CD4-positive, alpha-beta T cell treated with Interleukin-12 subunit alpha and Interleukin-12 subunit beta, for 1 hour (primary cell): ENCODE measurements around the gene SMPX.
A peak's percentile ranks its signal among the peaks of the same experiment; 100 is the strongest.

ENCODE experiments used
- DNase-seq: peaks from one replicate; pipeline ENCODE4 v3.0.0-alpha.2; 2020

Gene SMPX

GRCh38 chrX:21741869-21742701 lies 15.8 kb downstream of the SMPX start:
- no peak for DNase-seq

GRCh38 chrX:21741364-21741763 lies 16.6 kb downstream of the SMPX start:
- no peak for DNase-seq

DNA sequence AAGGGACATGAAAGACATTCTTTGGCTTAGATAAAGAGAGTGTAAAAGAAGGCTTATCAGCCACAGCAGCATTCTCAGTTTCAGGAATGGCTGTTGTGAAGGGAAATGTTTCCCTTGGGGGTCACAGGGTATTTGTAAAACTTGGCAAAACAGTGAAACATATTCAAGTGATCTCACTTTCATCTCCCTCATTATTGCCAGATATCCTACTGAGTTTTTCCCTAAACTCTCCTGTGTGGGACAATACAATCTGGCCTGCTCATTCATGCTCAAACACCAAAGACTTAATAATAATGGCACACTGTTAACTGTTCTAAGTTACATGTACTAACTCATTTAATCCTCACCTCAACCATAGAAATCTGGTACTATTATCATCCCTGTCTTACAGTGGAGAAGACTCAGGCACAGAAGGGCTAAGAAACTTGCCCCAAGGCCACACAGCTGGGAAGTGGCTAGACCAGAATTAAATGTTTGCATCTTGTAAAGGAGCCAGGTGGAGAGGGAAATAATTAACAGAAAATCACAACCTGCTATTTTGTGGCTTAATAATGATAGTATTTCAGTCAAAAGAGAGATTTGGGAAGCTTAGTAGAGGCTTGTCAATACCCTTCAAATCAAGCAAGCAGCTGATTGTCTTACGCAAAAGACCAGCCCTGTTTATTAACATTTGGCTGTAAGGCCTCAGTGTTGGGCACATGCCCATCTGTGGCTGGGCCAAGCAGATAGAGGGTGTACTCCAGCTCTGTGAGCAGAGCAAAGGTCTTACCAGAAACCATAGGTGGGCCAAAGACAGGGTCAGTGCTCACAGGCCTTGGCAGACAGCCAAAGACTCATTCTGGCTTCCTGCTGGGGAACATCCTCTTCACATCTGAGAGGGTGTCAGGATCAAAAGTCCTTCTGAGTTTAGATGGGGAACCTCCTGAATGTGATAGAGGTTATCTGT lies 17.3 kb downstream of the SMPX start:
- no peak for DNase-seq

DNA sequence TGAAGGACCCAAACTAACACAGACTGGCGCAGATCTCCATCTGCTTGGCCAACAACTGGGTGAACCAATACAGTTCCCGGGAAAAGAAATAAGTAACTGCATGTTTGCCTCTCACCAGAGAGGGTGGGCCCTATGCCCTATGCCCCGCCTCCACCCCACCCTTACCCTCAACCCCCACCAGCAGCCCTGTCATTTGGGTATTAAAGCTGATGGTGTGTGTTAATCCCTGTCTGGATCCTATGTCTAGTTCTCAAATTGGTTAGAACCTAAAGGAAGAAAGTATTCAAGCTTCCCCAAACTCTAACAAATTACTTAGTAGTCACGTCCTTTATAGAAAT lies 19.0 kb downstream of the SMPX start:
- DNase-seq, result no peak

- no peak for DNase-seq
Observed at GRCh38 chrX:21738210-21738949, 19.5 kb downstream of the SMPX start.

DNA sequence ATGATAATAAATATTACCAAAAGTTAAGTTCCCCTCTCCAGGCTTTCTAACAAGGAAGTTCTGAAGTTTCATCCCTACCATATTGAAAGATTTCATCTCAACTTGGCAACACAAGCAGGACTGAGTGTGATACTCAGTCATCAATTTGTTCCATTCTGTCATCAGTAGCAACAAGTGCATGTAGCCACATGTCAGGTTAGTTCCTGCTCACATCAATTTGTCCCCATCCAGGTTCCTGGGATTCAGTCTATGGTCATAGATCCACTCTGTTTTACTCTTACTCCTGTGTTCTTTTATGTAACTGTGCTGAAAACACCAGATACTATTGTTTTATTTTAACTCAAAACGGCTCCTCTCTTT lies 22.2 kb downstream of the SMPX start:
- DNase-seq, result no peak

GRCh38 chrX:21735038-21735767 lies 22.7 kb downstream of the SMPX start:
- no peak for DNase-seq

DNA sequence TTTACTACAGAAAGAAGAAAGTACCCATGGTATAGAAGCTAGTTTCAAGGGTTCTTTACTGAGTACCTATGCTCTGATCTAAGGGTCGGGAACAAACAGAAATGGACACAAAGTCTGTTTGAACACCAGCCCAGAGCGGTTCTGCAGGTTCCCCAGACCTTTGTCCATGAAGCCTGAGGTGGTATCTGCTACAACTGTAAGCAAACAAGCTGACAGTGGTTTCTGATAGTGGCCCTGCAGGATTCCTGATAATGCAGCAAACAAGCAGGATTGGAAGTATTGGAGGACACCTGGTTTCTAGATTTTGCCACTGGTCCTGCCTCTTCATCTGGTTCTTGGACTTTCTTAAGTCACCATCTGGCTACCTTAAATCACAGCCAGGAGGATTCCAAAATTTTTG lies 23.7 kb downstream of the SMPX start:
- DNase-seq, result no peak

DNA sequence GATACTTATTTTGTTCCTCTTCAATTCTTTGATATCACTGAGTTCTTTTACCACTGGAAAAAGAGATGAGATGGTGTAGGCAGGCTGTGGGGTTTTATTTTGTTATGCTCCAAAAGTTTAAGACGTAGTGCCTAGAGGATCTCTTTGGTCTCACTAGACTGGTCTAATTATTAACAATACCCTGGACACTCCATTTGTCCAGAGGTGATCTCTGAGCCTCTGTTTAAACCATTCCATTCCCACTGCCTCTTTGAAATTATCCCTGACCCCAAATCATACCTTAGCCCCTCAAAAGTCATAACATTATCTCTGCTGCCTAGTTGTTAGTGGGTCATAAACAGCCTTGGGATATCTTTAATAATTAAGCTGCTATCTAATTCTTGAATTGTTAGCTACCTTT lies 24.2 kb downstream of the SMPX start:
- no peak for DNase-seq

GRCh38 chrX:21730026-21730425 lies 27.9 kb downstream of the SMPX start:
- no peak for DNase-seq

- no peak for DNase-seq
Observed at GRCh38 chrX:21728276-21728968, 29.5 kb downstream of the SMPX start.

GRCh38 chrX:21725916-21726315 lies 32.0 kb downstream of the SMPX start:
- DNase-seq, result no peak

- DNase-seq, result peak; percentile 1
Observed at GRCh38 chrX:21725496-21725895, 32.4 kb downstream of the SMPX start.

- DNase-seq, result no peak
Observed at GRCh38 chrX:21723814-21724213, 34.1 kb downstream of the SMPX start.

DNA sequence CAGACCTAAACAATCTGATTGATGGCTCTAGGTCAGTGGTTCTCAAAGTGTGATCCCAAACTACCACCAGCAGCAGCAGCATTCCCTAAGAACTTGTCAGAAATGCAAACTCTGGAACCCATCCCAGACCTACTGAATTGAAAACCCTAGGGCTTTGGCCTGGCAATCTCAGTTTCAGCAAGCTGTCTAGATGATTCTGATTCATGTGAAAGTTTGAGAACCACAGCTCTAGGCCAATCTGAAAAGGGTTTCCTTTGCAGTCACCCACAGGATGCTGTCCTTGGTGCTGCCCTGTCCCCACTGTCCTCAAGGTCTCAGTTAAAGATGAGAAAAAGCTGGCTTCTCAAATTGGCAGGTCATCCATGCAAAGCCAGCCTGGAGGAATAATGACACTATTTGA lies 34.8 kb downstream of the SMPX start:
- no peak for DNase-seq

- DNase-seq, result no peak
Observed at GRCh38 chrX:21721195-21721594, 36.7 kb downstream of the SMPX start.

DNA sequence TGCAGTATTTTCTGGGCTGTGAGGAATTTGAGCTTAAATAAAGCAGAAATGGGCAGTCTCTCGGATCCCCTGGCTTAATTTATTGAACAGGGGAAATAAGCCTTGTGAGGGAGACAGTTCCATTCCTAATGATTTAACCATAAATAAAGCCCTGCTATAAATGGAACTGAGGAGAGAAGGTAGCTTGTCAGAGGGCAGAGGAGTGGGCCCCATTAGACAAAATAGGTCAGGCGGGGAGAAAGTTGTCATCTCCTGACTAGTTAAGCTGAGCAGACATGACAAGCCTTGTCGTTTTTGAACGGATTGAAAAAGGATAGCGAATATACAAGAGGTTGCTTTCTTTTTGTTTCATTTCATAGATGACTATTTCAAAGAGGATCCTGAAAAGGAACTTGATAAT lies 39.3 kb downstream of the SMPX start:
- no peak for DNase-seq

DNA sequence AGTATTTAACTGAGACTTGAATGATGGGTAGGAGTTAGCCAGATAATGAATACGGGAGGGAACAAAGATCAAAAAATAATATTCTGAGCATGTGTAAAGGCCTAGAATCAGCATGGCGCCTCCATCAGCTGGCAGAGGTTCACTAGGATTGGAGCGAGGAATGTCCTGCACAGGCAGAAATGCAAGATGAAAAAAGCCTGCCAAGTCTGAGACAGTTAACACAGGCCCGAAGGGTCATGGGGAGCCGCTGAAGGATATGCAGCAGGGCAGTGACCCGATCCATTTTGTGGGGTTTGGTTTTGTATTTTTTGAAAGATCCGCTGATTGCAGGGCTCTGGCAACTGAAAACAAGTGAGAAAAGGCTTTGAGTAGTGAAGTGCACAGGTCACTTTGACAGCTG lies 40.1 kb downstream of the SMPX start:
- no peak for DNase-seq

DNA sequence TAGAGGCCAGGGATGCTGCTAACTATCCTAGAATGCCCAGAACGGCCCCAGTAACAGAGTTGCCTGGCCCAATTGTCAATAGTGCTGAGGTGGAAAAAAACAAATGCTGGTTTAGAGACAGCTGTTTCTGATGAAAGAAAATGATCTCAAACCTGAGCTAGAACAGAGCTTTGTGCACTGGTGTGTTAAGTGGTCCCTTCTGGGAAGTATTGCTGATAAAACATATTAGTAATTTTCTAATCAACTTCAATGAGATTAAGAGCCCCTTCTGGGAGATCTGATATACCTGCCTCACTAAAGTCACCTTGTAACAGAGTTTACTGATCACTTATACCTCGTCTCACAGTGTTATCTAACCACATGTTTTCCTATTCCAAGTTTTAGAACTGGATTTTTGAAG lies 42.1 kb downstream of the SMPX start:
- no peak for DNase-seq

DNA sequence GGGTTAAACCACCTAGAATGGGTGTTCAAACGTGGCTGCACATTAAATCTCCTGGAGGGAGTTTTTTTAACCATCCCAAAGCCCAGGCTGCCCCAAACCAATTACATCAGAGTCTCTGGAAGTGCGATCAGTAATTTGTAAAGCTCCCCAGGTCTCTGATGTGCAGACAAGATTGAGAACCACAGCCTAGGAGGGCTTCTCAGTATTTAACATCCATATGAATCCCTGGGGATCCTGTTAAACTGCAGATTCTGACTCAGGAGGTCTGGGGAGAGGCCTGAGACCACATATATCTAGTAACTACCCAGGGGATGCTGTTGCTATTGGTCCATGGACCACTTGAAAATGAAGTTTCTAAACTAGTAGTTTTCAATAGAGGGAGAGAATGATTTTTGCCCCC lies 42.6 kb downstream of the SMPX start:
- DNase-seq, result no peak

DNA sequence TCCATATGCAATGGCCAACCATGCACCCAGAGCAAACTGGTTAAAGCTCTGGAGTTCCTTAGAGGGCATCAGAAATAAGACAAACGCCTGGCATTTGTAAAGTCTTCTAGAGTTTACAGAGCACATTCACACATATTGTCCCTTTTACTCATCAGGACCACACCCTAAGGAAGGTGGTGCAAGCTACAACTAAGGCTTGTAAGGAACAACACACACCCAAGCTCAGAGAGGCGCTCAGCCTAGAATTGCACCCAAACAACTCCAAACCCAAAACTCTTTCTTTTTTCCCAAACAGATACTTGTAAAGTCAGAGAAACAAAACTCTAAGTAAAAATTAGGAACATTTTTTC lies 46.1 kb downstream of the SMPX start:
- DNase-seq, result no peak

DNA sequence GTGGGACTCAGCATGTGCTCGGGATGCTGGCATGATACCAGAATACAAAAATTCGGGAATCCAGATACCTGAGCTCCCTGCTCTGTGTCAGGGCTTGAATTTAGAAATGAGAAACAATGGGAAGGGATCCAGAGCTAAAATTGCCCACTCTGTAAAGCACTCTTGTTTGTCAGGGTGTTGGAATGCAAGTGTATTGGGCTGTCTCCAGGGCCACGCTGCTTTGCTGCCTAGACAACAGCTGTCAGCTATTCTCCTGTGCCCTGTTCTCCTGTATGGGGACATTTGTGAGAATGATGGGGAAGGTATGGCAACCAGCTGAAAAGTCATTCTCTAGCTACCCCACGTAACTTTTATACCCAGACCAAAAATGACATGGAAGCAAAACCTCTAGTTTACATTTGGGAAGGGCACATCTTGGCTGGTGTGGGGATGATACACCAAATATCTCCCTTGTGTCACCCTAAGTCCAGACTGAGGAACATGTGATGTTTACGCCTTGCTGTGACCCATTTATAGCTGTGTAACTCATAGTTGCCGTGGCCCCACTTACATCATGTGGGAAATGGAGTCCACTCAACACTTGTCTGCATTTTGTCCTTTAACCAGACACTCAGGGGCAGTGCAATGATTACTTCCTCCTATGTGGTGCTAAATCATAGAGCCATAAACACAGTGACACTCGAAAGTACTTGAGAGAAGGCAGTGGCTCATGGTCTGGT lies 46.6 kb downstream of the SMPX start:
- no peak for DNase-seq
